ENCODE data around the gene TEKT1.

GRCh38 chr17:6831661-6832263 is at the start of gene TEKT1:
- no peak for TF ChIP-seq NFRKB (IDR thresholded peaks at IDR 0.05)
- TF ChIP-seq FOXM1 (IDR thresholded peaks at IDR 0.05; ENCODE audit: borderline replicate concordance): no peak
- TF ChIP-seq, protein P1, sequence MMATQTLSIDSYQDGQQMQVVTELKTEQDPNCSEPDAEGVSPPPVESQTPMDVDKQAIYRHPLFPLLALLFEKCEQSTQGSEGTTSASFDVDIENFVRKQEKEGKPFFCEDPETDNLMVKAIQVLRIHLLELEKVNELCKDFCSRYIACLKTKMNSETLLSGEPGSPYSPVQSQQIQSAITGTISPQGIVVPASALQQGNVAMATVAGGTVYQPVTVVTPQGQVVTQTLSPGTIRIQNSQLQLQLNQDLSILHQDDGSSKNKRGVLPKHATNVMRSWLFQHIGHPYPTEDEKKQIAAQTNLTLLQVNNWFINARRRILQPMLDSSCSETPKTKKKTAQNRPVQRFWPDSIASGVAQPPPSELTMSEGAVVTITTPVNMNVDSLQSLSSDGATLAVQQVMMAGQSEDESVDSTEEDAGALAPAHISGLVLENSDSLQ (IDR thresholded peaks at IDR 0.05): no peak
- no peak for TF ChIP-seq BHLHE40 (IDR thresholded peaks at IDR 0.05; ENCODE audit: borderline replicate concordance)
- TF ChIP-seq TARDBP (IDR thresholded peaks at IDR 0.05): no peak
- TF ChIP-seq CTBP1 (IDR thresholded peaks at IDR 0.05; ENCODE audit: borderline replicate concordance): no peak
- no peak for TF ChIP-seq FOXK2 (IDR thresholded peaks at IDR 0.05)
- no peak for TF ChIP-seq ZNF384 (IDR thresholded peaks at IDR 0.05)
- no peak for TF ChIP-seq LEF1 (IDR thresholded peaks at IDR 0.05; ENCODE audit: borderline replicate concordance)

Measured in HEK293T (cell line).